Neural progenitor cell (in vitro differentiated cells): ENCODE results near the gene SLCO3A1. TPM values are rescaled to one million over a fixed set of nuclear protein-coding genes. Genes with fewer than 3 reads are reported as not detected.

Source experiments
- DNase-seq: peaks from one replicate; pipeline ENCODE4 v3.0.0-alpha.2; 2016; ENCODE audit warnings: low spot score
- H2AFZ ChIP-seq: fragments of 200-600 bp; sonication (generic); replicated peaks from 2 replicates; pipeline ENCODE4 v1.6.1; 2016; ENCODE audit warnings: antibody characterized with exemption
- H3F3A ChIP-seq: fragments of 200-600 bp; sonication (generic); 2 replicates; pipeline ENCODE4 v1.6.1; 2016; ENCODE audit warnings: antibody characterized with exemption, low read depth
- H3K27ac ChIP-seq: fragments of 200-600 bp; sonication (generic); 2 replicates; pipeline ENCODE4 v1.5.1; 2016; ENCODE audit warnings: mild to moderate bottlenecking
- H3K27me3 ChIP-seq: fragments of 200-600 bp; sonication (generic); 2 replicates; pipeline ENCODE4 v1.6.1; 2016; ENCODE audit warnings: mild to moderate bottlenecking, moderate library complexity
- H3K36me3 ChIP-seq: fragments of 200-600 bp; sonication (generic); 2 replicates; pipeline ENCODE4 v1.5.1; 2016
- H3K4me1 ChIP-seq: fragments of 200-600 bp; sonication (generic); 2 replicates; pipeline ENCODE4 v1.6.1; 2016; ENCODE audit warnings: mixed run types
- H3K4me2 ChIP-seq: fragments of 200-600 bp; sonication (generic); 2 replicates; pipeline ENCODE4 v1.6.1; 2016
- H3K4me3 ChIP-seq: fragments of 200-600 bp; sonication (generic); 2 replicates; pipeline ENCODE4 v1.5.1; 2016
- H3K79me2 ChIP-seq: fragments of 200-600 bp; sonication (generic); 2 replicates; pipeline ENCODE4 v1.6.1; 2016; ENCODE audit warnings: low read depth
- H3K9ac ChIP-seq: fragments of 200-600 bp; sonication (generic); 2 replicates; pipeline ENCODE4 v1.6.1; 2016
- H3K9me3 ChIP-seq: fragments of 200-600 bp; sonication (generic); 2 replicates; pipeline ENCODE4 v1.5.1; 2016; ENCODE audit warnings: low read depth
- H4K20me1 ChIP-seq: fragments of 200-600 bp; sonication (generic); 2 replicates; pipeline ENCODE4 v1.6.1; 2016; ENCODE audit warnings: low read depth
- H3K27ac Mint-ChIP-seq: 3 replicates; pipeline ENCODE4 v1.8.0; 2021; ENCODE audit warnings: mixed read lengths
- H3K27me3 Mint-ChIP-seq: 2 replicates; pipeline ENCODE4 v1.8.0; 2022; ENCODE audit warnings: low read depth, mild to moderate bottlenecking, inconsistent platforms, moderate library complexity, mixed read lengths; ENCODE audit not compliant: insufficient read depth
- H3K36me3 Mint-ChIP-seq: 3 replicates; pipeline ENCODE4 v1.8.0; 2021; ENCODE audit warnings: mixed read lengths
- H3K4me1 Mint-ChIP-seq: 3 replicates; pipeline ENCODE4 v1.8.0; 2021; ENCODE audit warnings: mixed read lengths
- H3K4me3 Mint-ChIP-seq: 3 replicates; pipeline ENCODE4 v1.8.0; 2021; ENCODE audit warnings: mild to moderate bottlenecking, moderate library complexity, mixed read lengths
- H3K9me3 Mint-ChIP-seq: 3 replicates; pipeline ENCODE4 v1.8.0; 2020; ENCODE audit warnings: mixed read lengths
- EZH2 ChIP-seq: fragments of 200-600 bp; sonication (generic); IDR thresholded peaks from 2 replicates; pipeline ENCODE4 v1.6.1; 2017; ENCODE audit warnings: antibody characterized with exemption, mild to moderate bottlenecking, moderate library complexity
- EZH2phosphoT487 ChIP-seq: fragments of 200-600 bp; sonication (generic); IDR thresholded peaks from 2 replicates; pipeline ENCODE4 v1.6.1; 2017; ENCODE audit warnings: antibody characterized with exemption
- total RNA-seq: library from RNA; depleted of rRNA; stranded (reverse); fragments of >200 nt; gene quantifications from 2 replicates; pipeline ENCODE4 v1.2.3, GENCODE V29; 2015; ENCODE audit warnings: low replicate concordance
- TF ChIP-seq, protein P1 (sequence below): fragments of 200-600 bp; sonication (generic); IDR thresholded peaks from 2 replicates; pipeline ENCODE4 v1.5.1; 2017; ENCODE audit warnings: antibody characterized with exemption, mild to moderate bottlenecking

Gene SLCO3A1
- total RNA-seq, 1 donor from 2014 or later: 6.6 TPM

DNA sequence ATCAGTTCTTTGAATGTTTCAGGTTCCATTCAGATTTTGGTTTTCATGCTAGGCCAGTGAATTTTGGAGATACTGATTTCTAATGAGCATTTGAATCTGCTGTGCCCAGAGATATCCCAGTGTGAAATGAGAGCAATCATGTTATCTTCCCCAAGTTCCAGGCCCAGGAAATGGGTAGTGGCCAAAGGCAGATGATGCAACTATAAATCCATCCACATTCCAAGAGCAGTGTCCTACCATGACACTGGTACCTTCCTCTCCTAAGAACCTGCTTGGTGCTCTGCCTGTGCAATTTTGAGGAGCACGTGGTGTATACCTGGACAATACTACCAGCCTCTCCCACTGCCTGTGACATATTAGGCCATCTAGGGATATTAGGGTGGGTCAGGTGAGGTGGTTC, 186.8 kb downstream of the SLCO3A1 start:
- Histone ChIP-seq H3K4me3 (no peak overlapping the region), H3K4me2 (no peak overlapping the region), H3K4me1 (no peaks in the 10 kb centered on the region), H2AFZ (no peak overlapping the region), H3K27me3 (no peaks in the 10 kb centered on the region), H3K9me3 (peaks cover 7% of the 10 kb centered on the region), H4K20me1 (no peaks in the 10 kb centered on the region), H3K79me2 (no peaks in the 10 kb centered on the region), H3K27ac (no peak overlapping the region), H3F3A (no peaks in the 10 kb centered on the region), H3K9ac (no peak overlapping the region), H3K36me3 (no peaks in the 10 kb centered on the region)
- peaks cover 14% of the 10 kb centered on the region for H3K9me3 Mint-ChIP-seq
- DNase-seq: no peak
- no peak for TF ChIP-seq EZH2
- TF ChIP-seq, protein P1, sequence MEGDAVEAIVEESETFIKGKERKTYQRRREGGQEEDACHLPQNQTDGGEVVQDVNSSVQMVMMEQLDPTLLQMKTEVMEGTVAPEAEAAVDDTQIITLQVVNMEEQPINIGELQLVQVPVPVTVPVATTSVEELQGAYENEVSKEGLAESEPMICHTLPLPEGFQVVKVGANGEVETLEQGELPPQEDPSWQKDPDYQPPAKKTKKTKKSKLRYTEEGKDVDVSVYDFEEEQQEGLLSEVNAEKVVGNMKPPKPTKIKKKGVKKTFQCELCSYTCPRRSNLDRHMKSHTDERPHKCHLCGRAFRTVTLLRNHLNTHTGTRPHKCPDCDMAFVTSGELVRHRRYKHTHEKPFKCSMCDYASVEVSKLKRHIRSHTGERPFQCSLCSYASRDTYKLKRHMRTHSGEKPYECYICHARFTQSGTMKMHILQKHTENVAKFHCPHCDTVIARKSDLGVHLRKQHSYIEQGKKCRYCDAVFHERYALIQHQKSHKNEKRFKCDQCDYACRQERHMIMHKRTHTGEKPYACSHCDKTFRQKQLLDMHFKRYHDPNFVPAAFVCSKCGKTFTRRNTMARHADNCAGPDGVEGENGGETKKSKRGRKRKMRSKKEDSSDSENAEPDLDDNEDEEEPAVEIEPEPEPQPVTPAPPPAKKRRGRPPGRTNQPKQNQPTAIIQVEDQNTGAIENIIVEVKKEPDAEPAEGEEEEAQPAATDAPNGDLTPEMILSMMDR: no peak
- TF ChIP-seq EZH2phosphoT487: no peak
- no peaks in the 10 kb centered on the region for H3K4me1 Mint-ChIP-seq
- H3K27me3 Mint-ChIP-seq: no peaks in the 10 kb centered on the region
- no peak overlapping the region for H3K27ac Mint-ChIP-seq
- no peak overlapping the region for H3K4me3 Mint-ChIP-seq
- H3K36me3 Mint-ChIP-seq: no peaks in the 10 kb centered on the region

DNA sequence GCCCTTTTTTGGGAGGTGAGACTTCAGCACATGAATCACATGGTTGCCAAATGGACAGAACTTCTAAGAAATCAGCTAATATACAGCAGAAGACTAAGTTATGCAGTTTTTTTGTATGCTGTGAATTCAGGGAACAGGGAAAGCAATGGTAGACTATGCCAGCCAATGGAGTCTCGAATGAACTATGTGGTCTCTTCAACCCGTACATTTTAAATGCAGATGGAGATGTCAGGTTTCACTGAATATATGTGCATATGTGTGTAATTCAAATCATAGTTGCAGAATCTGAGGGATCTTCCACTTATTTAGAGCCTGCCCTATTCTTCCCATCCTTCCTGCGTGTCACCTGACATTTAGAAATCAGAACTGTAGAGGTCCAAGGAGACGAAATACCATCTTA, 187.9 kb downstream of the SLCO3A1 start:
- no peak for TF ChIP-seq EZH2phosphoT487
- TF ChIP-seq, protein P1: no peak
- no peak for TF ChIP-seq EZH2
- no peaks in the 10 kb centered on the region for H3K36me3 ChIP-seq
- Mint-ChIP-seq H3K9me3 (peaks cover 14% of the 10 kb centered on the region), H3K36me3 (no peaks in the 10 kb centered on the region), H3K4me3 (no peak overlapping the region), H3K4me1 (no peaks in the 10 kb centered on the region), H3K27ac (no peak overlapping the region), H3K27me3 (no peaks in the 10 kb centered on the region)
- H4K20me1 ChIP-seq: no peaks in the 10 kb centered on the region
- no peaks in the 10 kb centered on the region for H3K27me3 ChIP-seq
- no peaks in the 10 kb centered on the region for H3F3A ChIP-seq
- H3K4me2 ChIP-seq: no peak overlapping the region
- no peaks in the 10 kb centered on the region for H3K4me1 ChIP-seq
- no peak overlapping the region for H3K27ac ChIP-seq
- H3K79me2 ChIP-seq: no peaks in the 10 kb centered on the region
- peaks cover 7% of the 10 kb centered on the region for H3K9me3 ChIP-seq
- no peak overlapping the region for H2AFZ ChIP-seq
- no peak for DNase-seq
- H3K9ac ChIP-seq: no peak overlapping the region
- no peak overlapping the region for H3K4me3 ChIP-seq

DNA sequence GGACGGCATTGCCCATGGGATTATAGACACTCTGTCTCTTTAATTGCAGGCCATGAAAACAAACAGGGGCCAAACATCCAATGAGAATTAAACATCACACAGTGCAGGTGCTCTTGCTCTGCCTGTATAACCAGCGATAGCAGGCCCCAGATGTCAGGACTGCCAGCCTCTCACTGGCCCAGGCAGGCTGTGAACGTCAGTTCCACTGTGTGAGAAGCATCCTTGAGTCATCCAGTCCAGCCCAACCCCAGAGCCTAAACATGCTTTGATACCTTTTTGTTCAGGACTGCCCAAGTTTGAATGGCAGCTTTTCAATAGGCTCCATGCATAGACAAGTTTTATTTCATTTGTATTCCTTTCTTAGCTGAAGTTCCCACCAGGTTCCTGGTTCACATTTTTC, 189.8 kb downstream of the SLCO3A1 start:
- H3K4me3 ChIP-seq: no peak overlapping the region
- no peaks in the 10 kb centered on the region for H3K36me3 Mint-ChIP-seq
- TF ChIP-seq, protein P1: no peak
- no peak for TF ChIP-seq EZH2phosphoT487
- no peak for TF ChIP-seq EZH2
- H3K27ac ChIP-seq: no peak overlapping the region
- no peak overlapping the region for H3K9ac ChIP-seq
- H3K79me2 ChIP-seq: no peaks in the 10 kb centered on the region
- H3K27me3 ChIP-seq: no peaks in the 10 kb centered on the region
- no peaks in the 10 kb centered on the region for H3K27me3 Mint-ChIP-seq
- no peaks in the 10 kb centered on the region for H3K4me1 Mint-ChIP-seq
- H4K20me1 ChIP-seq: no peaks in the 10 kb centered on the region
- H3K36me3 ChIP-seq: no peaks in the 10 kb centered on the region
- peaks cover 7% of the 10 kb centered on the region for H3K9me3 ChIP-seq
- H3K27ac Mint-ChIP-seq: no peak overlapping the region
- no peaks in the 10 kb centered on the region for H3K4me1 ChIP-seq
- no peak overlapping the region for H2AFZ ChIP-seq
- H3F3A ChIP-seq: no peaks in the 10 kb centered on the region
- H3K9me3 Mint-ChIP-seq: peaks cover 11% of the 10 kb centered on the region
- no peak for DNase-seq
- no peak overlapping the region for H3K4me3 Mint-ChIP-seq
- no peak overlapping the region for H3K4me2 ChIP-seq
